A172 (cell line): ENCODE results near the gene SLC6A2. TPM values are rescaled to one million over a fixed set of nuclear protein-coding genes. Genes with fewer than 3 reads are reported as not detected.

Experiments used
- DNase-seq: peaks from one replicate; pipeline ENCODE4 v3.0.0-alpha.2; 2015; ENCODE audit warnings: low spot score
- total RNA-seq: library from RNA; depleted of rRNA; stranded (reverse); fragments of >200 nt; shearing (Covaris generic); gene quantifications from 2 replicates; pipeline ENCODE4 v1.2.3, GENCODE V29; 2014; rRNA removed

The SLC6A2 gene
- total RNA-seq, 1 experiment from 2014 or later, result 7.4 TPM

GRCh38 chr16:55711959-55712876 lies 56.4 kb downstream of the SLC6A2 start:
- DNase-seq, result peak; percentile 66

- DNase-seq, result no peak
Observed at GRCh38 chr16:55713103-55713502, 57.3 kb downstream of the SLC6A2 start.

GRCh38 chr16:55717326-55717725 lies 61.5 kb downstream of the SLC6A2 start:
- no peak for DNase-seq

- no peak for DNase-seq
Observed at GRCh38 chr16:55725055-55725777, 69.4 kb downstream of the SLC6A2 start.

- DNase-seq, result no peak
Observed at GRCh38 chr16:55728797-55729196, 73.0 kb downstream of the SLC6A2 start.

GRCh38 chr16:55730115-55730514 lies 74.3 kb downstream of the SLC6A2 start:
- DNase-seq, result no peak

GRCh38 chr16:55732496-55732895 lies 76.7 kb downstream of the SLC6A2 start:
- DNase-seq, result no peak

GRCh38 chr16:55734665-55735064 lies 78.9 kb downstream of the SLC6A2 start:
- DNase-seq, result no peak

- DNase-seq, result no peak
Observed at GRCh38 chr16:55735120-55735781, 79.5 kb downstream of the SLC6A2 start.

GRCh38 chr16:55736671-55737070 lies 80.9 kb downstream of the SLC6A2 start:
- no peak for DNase-seq

- DNase-seq, result no peak
Observed at GRCh38 chr16:55737318-55737717, 81.5 kb downstream of the SLC6A2 start.

- no peak for DNase-seq
Observed at GRCh38 chr16:55737966-55738365, 82.2 kb downstream of the SLC6A2 start.

- DNase-seq, result no peak
Observed at GRCh38 chr16:55746081-55746480, 90.3 kb downstream of the SLC6A2 start.

GRCh38 chr16:55747785-55748184 lies 92.0 kb downstream of the SLC6A2 start:
- no peak for DNase-seq

- peak; percentile 3 for DNase-seq
Observed at GRCh38 chr16:55752465-55753144, 96.8 kb downstream of the SLC6A2 start.

GRCh38 chr16:55753145-55753631 lies 97.4 kb downstream of the SLC6A2 start:
- DNase-seq, result peak; percentile 8

Other genes starting within 250 kb of the SLC6A2 start
- 85.0 and 103 TPM in 2 replicates for gene MMP2, start 176.8 kb upstream of the SLC6A2 start, total RNA-seq
- 18.6 and 20.2 TPM in 2 replicates for gene LPCAT2, start 146.9 kb upstream of the SLC6A2 start, total RNA-seq
- 0.22 TPM in 1 of 2 replicates, not detected in the other for gene CAPNS2, start 89.3 kb upstream of the SLC6A2 start, total RNA-seq
- gene CES1, start 177.1 kb downstream of the SLC6A2 start, total RNA-seq, result not detected in 2 replicates
- not detected in 2 replicates for gene CES5A, start 219.4 kb downstream of the SLC6A2 start, total RNA-seq